ENCODE measurements around the gene PALM. TPM values are rescaled to one million over a fixed set of nuclear protein-coding genes. Genes with fewer than 3 reads are reported as not detected.

The PALM gene
- total and polyA plus RNA-seq, 9 of the 15 experiments (the other 6 are each of a cell fraction or from before 2014, with no cell fraction given): 0.04 to 6.6 (median 1.7) TPM

GRCh38 chr19:771332-771785 is 62.6 kb downstream of the PALM start (continued):
- TF ChIP-seq RCOR1 (IDR thresholded peaks at IDR 0.05; ENCODE audit: borderline replicate concordance in 1 of 2, low read depth in 2 of 2, low read length in 2 of 2) (peak in 1 of 2 experiments; percentile 64; a peak in 1 of 4 replicates), HMGXB4 (CRISPR knock-in tag; IDR thresholded peaks at IDR 0.05) (no peak), NR4A1 (CRISPR knock-in tag; IDR thresholded peaks at IDR 0.05) (no peak), NR4A1 (tag; IDR thresholded peaks at IDR 0.05) (no peak), PPARD (CRISPR knock-in tag; IDR thresholded peaks at IDR 0.05) (no peak), ZNF584 (CRISPR knock-in tag; IDR thresholded peaks at IDR 0.05; ENCODE audit: low read depth) (no peak), ARHGAP35 (IDR thresholded peaks at IDR 0.05; ENCODE audit: partially characterized antibody) (no peak), ZNF384 (IDR thresholded peaks at IDR 0.05; ENCODE audit: low read depth, low read length) (no peak), CTCFL (IDR thresholded peaks at IDR 0.05; ENCODE audit: borderline replicate concordance, insufficient read depth, low read depth, low read length, poor library complexity, severe bottlenecking) (peak; percentile 41), NR0B1 (IDR thresholded peaks at IDR 0.05; ENCODE audit: partially characterized antibody) (no peak), NFXL1 (CRISPR knock-in tag; IDR thresholded peaks at IDR 0.05) (no peak), FOXM1 (IDR thresholded peaks at IDR 0.05; ENCODE audit: low read depth) (no peak), FOXM1 (CRISPR knock-in tag; IDR thresholded peaks at IDR 0.05; ENCODE audit: low read depth) (no peak), HLTF (IDR thresholded peaks at IDR 0.05) (0 out of 2 replicates have a peak, but pooled peaks have one; percentile 10), SMC3 (conservative IDR thresholded peaks at IDR 0.05; ENCODE audit: insufficient read depth, low read depth, low read length) (peak; percentile 78), ZNF239 (CRISPR knock-in tag; IDR thresholded peaks at IDR 0.05) (no peak)

Data from K562 (cell line).